DOHH2 (cell line): Measurements from ENCODE around the gene IL31.
"Not testable (repeated sequence)": the region's sequence is repeated elsewhere in the genome, so short reads cannot be mapped to it uniquely, and the experiment has no call there.

Experiments used
- H3F3A ChIP-seq: fragments of 200-600 bp; sonication (generic), shearing (Covaris generic); 2 replicates; pipeline ENCODE4 v1.6.0; 2016; ENCODE audit warnings: antibody characterized with exemption, mild to moderate bottlenecking; ENCODE audit not compliant: control insufficient read depth, insufficient read depth
- H3K27ac ChIP-seq: fragments of 200-600 bp; sonication (generic); 2 replicates; pipeline ENCODE4 v1.5.1; 2014; ENCODE audit warnings: low read depth, mild to moderate bottlenecking, low read length, moderate library complexity
- H3K27me3 ChIP-seq: fragments of 200-600 bp; sonication (generic); 2 replicates; pipeline ENCODE4 v1.6.1; 2014; ENCODE audit warnings: mild to moderate bottlenecking, low read length, mixed read lengths; ENCODE audit not compliant: control insufficient read depth
- H3K36me3 ChIP-seq: fragments of 200-600 bp; sonication (generic); 2 replicates; pipeline ENCODE4 v1.6.1; 2014; ENCODE audit warnings: mild to moderate bottlenecking, low read length, moderate library complexity, mixed read lengths; ENCODE audit not compliant: control insufficient read depth
- H3K4me1 ChIP-seq: fragments of 200-600 bp; sonication (generic); 2 replicates; pipeline ENCODE4 v1.6.1; 2014; ENCODE audit warnings: mild to moderate bottlenecking, low read length, mixed read lengths; ENCODE audit not compliant: control insufficient read depth
- H3K4me2 ChIP-seq: fragments of 200-600 bp; sonication (generic); 2 replicates; pipeline ENCODE4 v1.6.0; 2014; ENCODE audit warnings: mild to moderate bottlenecking, low read length, moderate library complexity
- H3K4me3 ChIP-seq: fragments of 200-600 bp; sonication (generic); 2 replicates; pipeline ENCODE4 v1.5.1; 2014; ENCODE audit warnings: mild to moderate bottlenecking, low read length, mixed read lengths
- H3K79me2 ChIP-seq: fragments of 200-600 bp; sonication (generic); 2 replicates; pipeline ENCODE4 v1.6.1; 2014; ENCODE audit warnings: mild to moderate bottlenecking, low read length, mixed read lengths; ENCODE audit not compliant: control insufficient read depth
- H3K9me2 ChIP-seq: fragments of 200-600 bp; sonication (generic); replicated peaks from 2 replicates; pipeline ENCODE4 v1.6.1; 2014; ENCODE audit warnings: mild to moderate bottlenecking, low read length, mixed read lengths; ENCODE audit not compliant: control insufficient read depth
- H3K9me3 ChIP-seq: fragments of 200-600 bp; sonication (generic); 2 replicates; pipeline ENCODE4 v1.6.1; 2014; ENCODE audit warnings: antibody characterized with exemption, low read length, mixed read lengths; ENCODE audit not compliant: control insufficient read depth, insufficient read depth
- H4K20me1 ChIP-seq: fragments of 200-600 bp; sonication (generic); 2 replicates; pipeline ENCODE4 v1.6.0; 2014; ENCODE audit warnings: low read depth, mild to moderate bottlenecking, antibody characterized with exemption, low read length, moderate library complexity; ENCODE audit not compliant: control insufficient read depth, insufficient read depth
- EZH2phosphoT487 ChIP-seq: fragments of 200-600 bp; sonication (generic); IDR thresholded peaks from 2 replicates; pipeline ENCODE4 v1.6.1; 2017; ENCODE audit warnings: borderline replicate concordance, mild to moderate bottlenecking, antibody characterized with exemption, low read length, moderate library complexity, mixed read lengths
- TF ChIP-seq, protein P1 (sequence below): fragments of 200-600 bp; sonication (generic); IDR thresholded peaks from one replicate; pipeline ENCODE4 v1.5.1; 2014; ENCODE audit warnings: antibody characterized with exemption, mild to moderate bottlenecking, low read depth, low read length; ENCODE audit not compliant: poor library complexity, severe bottlenecking

The IL31 gene

DNA sequence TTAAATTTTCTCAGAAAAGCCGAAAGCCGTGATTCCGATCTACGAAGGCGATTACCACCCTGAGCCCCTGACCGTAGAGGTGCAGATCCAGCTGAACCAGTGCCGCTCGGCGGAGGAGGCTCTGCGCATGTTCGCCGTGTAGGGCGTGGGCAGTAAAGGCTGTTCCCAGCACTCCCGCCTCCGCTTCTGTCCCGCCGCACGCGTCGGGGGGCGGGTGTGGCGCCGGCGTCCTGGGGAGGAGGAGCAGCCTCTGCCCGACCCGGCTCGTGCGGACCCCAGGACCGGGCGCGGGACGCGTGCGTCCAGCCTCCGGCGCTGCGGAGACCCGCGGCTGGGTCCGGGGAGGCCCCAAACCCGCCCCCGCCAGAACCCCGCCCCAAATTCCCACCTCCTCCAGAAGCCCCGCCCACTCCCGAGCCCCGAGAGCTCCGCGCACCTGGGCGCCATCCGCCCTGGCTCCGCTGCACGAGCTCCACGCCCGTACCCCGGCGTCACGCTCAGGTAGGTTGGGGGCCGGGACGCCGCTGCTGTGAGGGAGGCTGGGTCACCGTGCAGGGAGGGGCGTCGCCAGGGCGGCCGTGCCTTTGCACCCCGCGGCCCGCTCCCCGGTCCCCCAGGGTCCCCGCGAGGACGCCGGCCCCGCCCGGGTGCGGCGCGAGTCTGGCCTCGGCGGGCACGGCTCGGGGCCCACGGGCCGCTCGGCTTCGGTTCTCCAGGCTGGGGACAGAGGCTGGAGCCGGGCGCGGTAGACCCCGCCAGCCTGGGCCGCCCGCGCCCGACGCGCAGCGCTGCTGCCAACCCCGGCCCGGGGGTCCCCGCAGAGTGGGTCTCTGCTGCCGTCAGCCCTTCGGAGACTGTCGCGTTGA lies 29.5 kb upstream of the IL31 start, which contains the start of gene B3GNT4:
Gene B3GNT4, plus strand, starts transcription at position 409 of the 866 bp plus-strand sequence. CDS start 910 bp downstream, outside the sequence.
- peaks cover 15% of the 10 kb centered on the region for H3K4me1 ChIP-seq
- TF ChIP-seq, protein P1, sequence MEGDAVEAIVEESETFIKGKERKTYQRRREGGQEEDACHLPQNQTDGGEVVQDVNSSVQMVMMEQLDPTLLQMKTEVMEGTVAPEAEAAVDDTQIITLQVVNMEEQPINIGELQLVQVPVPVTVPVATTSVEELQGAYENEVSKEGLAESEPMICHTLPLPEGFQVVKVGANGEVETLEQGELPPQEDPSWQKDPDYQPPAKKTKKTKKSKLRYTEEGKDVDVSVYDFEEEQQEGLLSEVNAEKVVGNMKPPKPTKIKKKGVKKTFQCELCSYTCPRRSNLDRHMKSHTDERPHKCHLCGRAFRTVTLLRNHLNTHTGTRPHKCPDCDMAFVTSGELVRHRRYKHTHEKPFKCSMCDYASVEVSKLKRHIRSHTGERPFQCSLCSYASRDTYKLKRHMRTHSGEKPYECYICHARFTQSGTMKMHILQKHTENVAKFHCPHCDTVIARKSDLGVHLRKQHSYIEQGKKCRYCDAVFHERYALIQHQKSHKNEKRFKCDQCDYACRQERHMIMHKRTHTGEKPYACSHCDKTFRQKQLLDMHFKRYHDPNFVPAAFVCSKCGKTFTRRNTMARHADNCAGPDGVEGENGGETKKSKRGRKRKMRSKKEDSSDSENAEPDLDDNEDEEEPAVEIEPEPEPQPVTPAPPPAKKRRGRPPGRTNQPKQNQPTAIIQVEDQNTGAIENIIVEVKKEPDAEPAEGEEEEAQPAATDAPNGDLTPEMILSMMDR = no peak
- no peak for TF ChIP-seq EZH2phosphoT487
- H3K9me3 ChIP-seq = no peaks in the 10 kb centered on the region
- H3K79me2 ChIP-seq = no peaks in the 10 kb centered on the region
- H3K9me2 ChIP-seq = no peaks in the 10 kb centered on the region
- H3K27me3 ChIP-seq = peaks cover 48% of the 10 kb centered on the region
- H3K27ac ChIP-seq = no peak within 1 kb of the TSS
- peaks cover 8% of the 10 kb centered on the region; the same call in 1 of the 2 replicates for H3F3A ChIP-seq
- peak within 1 kb of the TSS; percentile 65 for H3K4me3 ChIP-seq
- peaks cover 6% of the 10 kb centered on the region; the same call in 1 of the 2 replicates for H4K20me1 ChIP-seq
- H3K4me2 ChIP-seq = peak within 1 kb of the TSS; percentile 77
- peaks cover 19% of the 10 kb centered on the region for H3K36me3 ChIP-seq

DNA sequence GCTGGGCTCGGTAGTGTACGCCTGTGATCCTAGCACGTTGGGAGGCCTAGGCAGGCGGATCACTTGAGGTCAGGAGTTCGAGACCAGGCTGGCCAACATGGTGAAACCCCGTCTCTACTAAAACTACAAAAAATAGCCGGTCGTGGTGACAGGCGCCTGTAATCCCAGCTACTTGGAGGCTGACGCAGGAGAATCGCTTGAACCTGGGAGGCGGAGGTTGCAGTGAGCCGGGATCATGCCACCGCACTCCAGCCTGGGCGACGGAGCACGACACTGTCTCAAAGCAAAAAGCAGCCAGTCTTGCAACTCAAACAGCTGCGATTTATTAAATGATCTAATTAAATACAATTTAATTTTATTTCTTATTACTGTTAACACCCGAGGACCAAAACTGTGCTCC lies 28.8 kb upstream of the IL31 start:
- H3K9me2 ChIP-seq, H3K27ac ChIP-seq, H4K20me1 ChIP-seq, H3K9me3 ChIP-seq, H3K79me2 ChIP-seq, H3F3A ChIP-seq: not testable (repeated sequence)
- H3K4me3 ChIP-seq = peak overlapping the region; percentile 65
- peaks cover 12% of the 10 kb centered on the region for H3K36me3 ChIP-seq
- H3K4me1 ChIP-seq = peaks cover 15% of the 10 kb centered on the region
- H3K27me3 ChIP-seq = peaks cover 48% of the 10 kb centered on the region
- peak overlapping the region; percentile 77 for H3K4me2 ChIP-seq

DNA sequence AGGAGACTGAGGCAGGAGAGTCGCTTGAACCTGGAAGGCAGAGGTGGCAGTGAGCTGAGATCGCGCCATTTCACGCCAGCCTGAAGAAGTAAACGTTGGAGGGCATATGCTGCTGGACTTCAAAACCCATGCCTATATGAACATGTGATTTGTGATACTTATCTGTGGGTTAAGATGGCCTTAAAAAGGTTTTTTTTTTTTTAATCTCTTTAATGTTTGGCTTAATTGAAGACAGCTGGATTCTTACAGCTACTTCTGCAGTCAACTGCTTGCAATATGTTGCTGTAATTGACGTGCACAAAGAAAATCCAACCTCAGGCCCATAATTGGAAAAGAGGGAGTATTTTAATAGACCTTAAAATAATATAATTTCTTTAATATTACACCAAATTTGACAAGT lies 28.0 kb upstream of the IL31 start:
- Histone ChIP-seq H3F3A (peaks cover 8% of the 10 kb centered on the region; the same call in 1 of the 2 replicates), H3K27ac (no peak overlapping the region), H3K4me2 (no peak overlapping the region), H3K9me3 (no peaks in the 10 kb centered on the region), H3K4me1 (peaks cover 23% of the 10 kb centered on the region), H3K4me3 (no peak overlapping the region), H3K9me2 (no peaks in the 10 kb centered on the region), H3K27me3 (peaks cover 48% of the 10 kb centered on the region), H3K36me3 (peaks cover 4% of the 10 kb centered on the region), H4K20me1 (peaks cover 6% of the 10 kb centered on the region; the same call in 1 of the 2 replicates), H3K79me2 (no peaks in the 10 kb centered on the region)
- no peak for TF ChIP-seq EZH2phosphoT487
- TF ChIP-seq, protein P1 = no peak

DNA sequence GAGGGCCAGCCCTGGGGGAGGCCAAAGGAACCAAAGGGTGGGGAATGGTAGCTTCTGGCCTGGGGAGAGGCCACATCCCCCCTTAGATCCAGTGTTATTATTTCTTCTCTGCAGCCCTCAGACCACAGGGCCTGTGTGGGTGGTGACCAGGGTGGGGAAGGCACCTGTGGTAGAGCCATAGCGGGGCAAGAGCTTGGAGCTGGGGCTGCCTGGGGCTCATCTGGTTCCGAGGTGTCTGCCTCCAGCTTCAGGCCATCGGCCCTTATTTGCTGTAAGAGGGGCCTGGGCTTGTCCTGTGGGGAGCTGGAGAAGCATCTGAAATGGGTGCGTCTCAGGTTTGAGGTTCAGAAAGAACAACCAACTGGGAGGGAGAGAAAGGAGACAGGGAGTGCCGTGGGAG lies 27.4 kb upstream of the IL31 start:
- Histone ChIP-seq H4K20me1 (peaks cover 4% of the 10 kb centered on the region; the same call in 1 of the 2 replicates), H3K9me3 (no peaks in the 10 kb centered on the region), H3K79me2 (no peaks in the 10 kb centered on the region), H3K27ac (no peak overlapping the region), H3K4me3 (no peak overlapping the region), H3F3A (peaks cover 8% of the 10 kb centered on the region; the same call in 1 of the 2 replicates), H3K36me3 (no peaks in the 10 kb centered on the region; the same call in 1 of the 2 replicates), H3K4me2 (no peak overlapping the region), H3K9me2 (no peaks in the 10 kb centered on the region), H3K27me3 (peaks cover 48% of the 10 kb centered on the region), H3K4me1 (peaks cover 28% of the 10 kb centered on the region)
- TF ChIP-seq EZH2phosphoT487 = no peak
- TF ChIP-seq, protein P1 = no peak
